NCI-H1092 (cell line): ENCODE data around the gene PDK4.
"Not testable (repeated sequence)": the region's sequence is repeated elsewhere in the genome, so short reads cannot be mapped to it uniquely, and the experiment has no call there.

ENCODE experiments used
- DNase-seq: peaks from one replicate; lab custom pipeline; 2025; lab: John Stamatoyannopoulos, UW

PDK4 gene

DNA sequence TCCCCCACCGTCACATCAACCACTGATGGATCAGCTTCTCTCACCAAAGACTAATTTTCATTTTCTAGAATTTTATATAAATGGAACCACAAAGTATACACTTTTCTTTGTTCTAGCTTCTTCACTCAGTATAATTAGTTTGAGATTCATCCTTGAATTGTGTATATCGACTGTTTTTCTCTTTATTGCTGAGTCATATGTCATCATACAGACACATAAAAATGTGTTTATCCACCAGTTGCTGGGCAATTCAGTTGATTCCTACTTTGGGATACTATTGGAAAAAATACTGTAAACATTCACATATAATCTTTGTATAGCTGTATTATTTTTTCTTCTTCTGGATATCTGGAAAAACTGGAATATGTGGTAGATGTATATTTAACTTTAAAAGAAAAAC, 26.6 kb downstream of the PDK4 start:
- DNase-seq: no peak

DNA sequence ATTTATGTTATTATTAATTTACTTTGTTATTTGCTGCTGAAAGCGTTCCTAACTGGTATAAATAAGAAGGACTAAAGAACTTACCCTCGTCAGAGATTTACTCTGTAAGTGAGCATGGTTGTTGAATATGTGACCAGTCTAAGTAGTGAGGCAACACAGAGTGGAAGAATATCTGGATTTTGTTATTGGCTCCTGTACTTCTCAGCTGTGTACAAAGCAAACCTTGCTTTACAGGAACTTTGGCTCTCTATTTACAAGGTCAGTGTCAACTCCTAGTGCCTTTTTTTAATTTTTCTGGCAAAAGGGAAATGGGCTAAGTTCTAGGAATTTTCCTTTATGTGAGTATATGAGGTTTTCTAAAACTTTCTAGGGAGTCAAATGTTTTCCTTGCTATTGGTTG, 35.6 kb downstream of the PDK4 start:
- no peak for DNase-seq

GRCh38 chr7:95558864-95559263, 37.5 kb downstream of the PDK4 start:
- no peak for DNase-seq

DNA sequence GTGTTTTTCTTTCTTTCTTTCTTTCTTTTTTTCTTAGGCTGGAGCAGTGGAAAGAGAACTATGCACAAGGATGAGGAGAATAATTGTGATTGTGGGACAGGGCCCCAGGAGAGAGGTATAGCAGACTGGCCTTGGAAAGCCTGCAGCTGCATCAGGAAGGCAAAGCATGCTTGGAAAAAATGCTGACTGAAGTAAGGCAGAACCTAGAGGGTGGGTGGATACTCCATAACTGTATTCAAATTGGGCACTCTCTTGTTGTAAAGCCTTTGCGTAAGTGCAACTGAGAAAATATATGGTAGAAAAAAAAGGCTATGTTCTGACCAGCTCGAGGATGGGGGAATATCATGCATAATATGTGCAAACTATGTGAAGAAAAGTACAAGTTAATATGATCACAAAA, 39.5 kb downstream of the PDK4 start:
- no peak for DNase-seq

- no peak for DNase-seq
These were observed 42.4 kb downstream of the PDK4 start for GRCh38 chr7:95553939-95554338.

GRCh38 chr7:95552010-95552926, 44.0 kb downstream of the PDK4 start:
- not testable (repeated sequence) for DNase-seq

GRCh38 chr7:95550546-95550945, 45.8 kb downstream of the PDK4 start:
- no peak for DNase-seq

- DNase-seq: peak; percentile 85
These were observed 46.3 kb downstream of the PDK4 start for GRCh38 chr7:95549818-95550529.

DNA sequence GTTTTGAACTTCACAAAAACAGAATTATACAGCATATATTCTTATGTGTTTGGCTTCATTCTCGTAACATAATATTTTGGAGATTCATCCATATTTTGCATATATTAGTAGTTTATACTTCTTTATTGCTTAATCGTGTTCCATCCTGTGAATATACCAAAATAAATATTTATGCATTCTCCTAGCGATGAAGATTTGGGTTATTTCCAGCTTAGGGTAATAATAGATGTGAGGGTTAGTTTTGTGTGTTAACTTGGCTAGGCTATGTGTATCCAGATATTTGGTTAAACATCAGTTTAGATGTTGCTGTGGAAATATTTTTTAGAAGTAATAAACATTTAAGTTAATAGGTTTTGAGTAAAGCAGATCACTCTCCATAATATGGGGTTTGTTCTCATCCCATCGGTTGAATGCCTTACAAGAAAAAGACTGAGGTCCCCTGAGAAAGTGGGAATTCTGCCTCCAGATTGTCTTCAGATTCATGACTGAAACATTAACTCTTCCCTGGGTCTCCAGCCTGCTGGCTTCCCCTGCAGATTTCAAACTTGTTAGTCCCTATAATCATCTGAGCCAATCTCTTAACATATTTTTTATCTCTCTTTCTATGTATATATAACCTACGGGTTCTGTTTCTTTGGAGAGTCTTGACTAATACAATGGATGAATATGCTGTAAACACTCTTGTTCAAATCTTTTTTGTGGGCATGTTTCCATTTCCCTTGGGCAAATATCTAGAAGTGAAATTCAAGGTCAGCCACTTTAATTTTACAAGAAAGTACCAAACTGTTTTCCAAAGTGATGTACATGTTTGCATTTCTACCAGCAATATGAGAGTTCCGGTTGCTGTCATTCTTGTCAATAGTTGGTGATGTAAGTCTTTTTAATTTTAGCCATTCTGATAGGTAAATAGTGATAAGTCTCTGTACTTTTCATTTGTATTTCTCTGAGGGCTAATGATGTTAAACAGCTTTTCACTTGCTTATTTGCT, 48.7 kb downstream of the PDK4 start:
- no peak for DNase-seq

DNA sequence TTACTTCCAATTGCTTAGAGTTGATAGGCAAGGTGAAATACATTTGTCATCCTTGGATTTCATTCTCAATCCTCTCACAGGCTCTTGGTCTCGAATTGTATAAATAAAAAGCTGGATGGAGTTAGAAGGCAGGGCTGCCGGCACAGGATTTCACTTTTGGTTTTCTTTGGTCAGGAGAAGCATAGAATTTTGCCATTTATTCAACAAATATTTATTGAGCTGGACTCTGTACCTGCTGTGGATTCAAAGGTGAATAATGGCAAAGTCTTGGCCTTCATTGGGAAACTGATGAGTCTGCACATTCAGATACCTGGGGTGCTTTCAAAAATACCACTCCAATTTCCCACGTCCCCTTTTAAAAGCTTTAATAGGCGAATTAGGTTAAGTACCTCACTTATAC, 49.7 kb downstream of the PDK4 start:
- DNase-seq: no peak

GRCh38 chr7:95545673-95546072, 50.6 kb downstream of the PDK4 start:
- no peak for DNase-seq

GRCh38 chr7:95545007-95545615, 51.2 kb downstream of the PDK4 start:
- DNase-seq: peak; percentile 29

DNA sequence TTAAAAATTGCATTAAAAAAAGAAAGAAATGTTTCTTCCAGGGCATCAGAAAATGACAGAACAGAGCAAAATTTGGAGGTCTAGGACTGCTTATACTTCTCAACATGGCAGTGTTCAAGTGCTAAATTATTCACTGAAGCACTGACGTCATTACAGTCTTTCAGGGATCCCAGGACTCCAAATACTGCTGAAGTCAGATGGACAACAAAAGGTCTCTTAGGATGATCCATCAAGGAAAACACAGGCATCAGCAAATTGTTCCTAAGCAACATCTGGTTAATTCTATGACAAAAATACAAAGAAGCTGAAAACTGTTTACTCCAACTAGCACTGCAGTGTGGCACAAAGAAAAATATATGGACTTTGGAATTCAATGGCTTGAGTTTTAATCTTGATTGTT, 52.1 kb downstream of the PDK4 start:
- no peak for DNase-seq

DNA sequence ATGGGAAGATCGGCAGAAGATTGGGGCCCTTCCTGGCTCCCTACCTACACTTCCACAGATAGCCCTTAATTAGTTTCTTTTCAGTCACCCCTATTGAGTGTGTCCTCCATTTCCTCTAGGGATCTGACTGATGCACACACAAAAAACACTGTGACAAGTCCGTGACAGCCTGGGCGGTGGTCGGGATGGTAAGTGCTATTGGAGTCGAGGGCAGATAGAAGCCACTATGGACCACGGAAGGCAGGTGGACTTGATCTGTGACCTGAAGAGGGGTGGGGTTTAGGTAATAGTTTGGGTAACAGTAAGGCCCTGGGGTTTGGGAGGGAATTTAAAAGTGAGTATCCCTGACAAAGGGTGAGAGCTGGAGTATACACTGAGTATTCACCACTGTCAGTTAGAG, 53.0 kb downstream of the PDK4 start:
- no peak for DNase-seq

- no peak for DNase-seq
These were observed 56.0 kb downstream of the PDK4 start for GRCh38 chr7:95540366-95540765.

DNA sequence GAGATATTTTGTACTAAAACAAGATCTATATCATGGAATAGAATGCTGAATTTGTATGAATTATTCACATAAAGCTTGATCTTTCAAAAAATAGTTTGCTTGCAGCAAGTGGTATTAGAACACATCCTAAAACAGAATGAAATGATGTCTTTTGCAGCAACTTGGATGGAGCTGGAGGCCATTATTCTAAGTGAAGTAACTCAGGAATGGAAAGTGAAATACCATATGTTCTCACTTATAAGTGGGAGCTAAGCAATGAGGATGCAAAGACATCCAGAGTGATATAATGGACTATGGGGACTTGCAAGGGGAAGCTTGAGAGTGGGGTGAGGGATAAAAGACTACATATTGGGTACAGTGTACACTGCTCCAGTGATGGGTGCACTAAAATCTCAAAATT, 56.9 kb downstream of the PDK4 start:
- no peak for DNase-seq

- DNase-seq: no peak
These were observed 58.8 kb downstream of the PDK4 start for GRCh38 chr7:95537468-95537867.

GRCh38 chr7:95536656-95537311, 59.5 kb downstream of the PDK4 start:
- no peak for DNase-seq

DNA sequence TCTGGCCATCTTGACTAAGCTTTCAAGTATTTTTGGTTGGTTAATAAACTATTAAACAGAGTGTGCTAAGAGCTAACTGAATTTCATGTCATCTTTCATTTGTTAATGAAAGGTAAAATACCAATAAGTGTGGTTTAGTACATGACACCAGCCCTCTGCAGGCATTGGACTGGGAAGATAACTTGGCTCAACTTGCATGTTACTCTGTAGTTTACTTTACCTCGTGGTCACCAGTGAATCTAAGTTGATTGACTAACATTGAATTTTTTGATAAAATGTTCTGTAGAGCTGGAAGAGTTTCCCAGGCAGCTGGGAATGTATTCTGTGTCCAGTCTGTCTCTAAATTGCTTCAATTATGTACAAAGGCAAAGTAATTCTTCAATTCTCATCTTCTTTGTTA, 60.7 kb downstream of the PDK4 start:
- no peak for DNase-seq

DNA sequence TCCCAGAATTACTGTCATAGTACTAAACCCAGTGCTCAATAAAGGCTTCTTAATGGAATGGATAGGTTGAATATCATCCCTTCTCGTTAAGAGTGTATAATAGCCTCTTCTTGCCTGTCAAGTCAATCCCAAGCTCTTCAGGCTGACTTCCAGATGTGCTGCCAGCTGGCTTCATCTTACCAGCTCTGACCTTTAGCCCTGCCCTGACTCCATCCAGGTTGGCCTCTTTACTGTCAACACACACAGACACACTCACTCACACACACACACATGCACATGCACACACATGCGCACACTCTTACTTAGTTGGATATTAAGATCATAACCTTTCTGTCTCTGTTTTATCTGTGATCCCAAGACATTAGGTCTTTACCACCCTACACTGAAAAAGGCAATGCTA, 61.5 kb downstream of the PDK4 start:
- no peak for DNase-seq
